Activated naive CD8-positive, alpha-beta T cell treated with anti-CD3 and anti-CD28 coated beads, Interleukin-2, amount 50 U/mL, for 24 hours (primary cell): ENCODE results near the gene PDE4B.

Experiments used
- ATAC-seq: fragments of 150-1000 bp; cut with Tn5 transposase; one replicate; pipeline ENCODE4 v1.10.0; 2021
- DNase-seq: peaks from one replicate; pipeline ENCODE4 v3.0.0; 2021
- H3K27ac Mint-ChIP-seq: one replicate; pipeline ENCODE4 v1.8.0; 2021; ENCODE audit warnings: mild to moderate bottlenecking, mixed read lengths
- H3K27me3 Mint-ChIP-seq: one replicate; pipeline ENCODE4 v1.8.0; 2021; ENCODE audit warnings: mixed read lengths
- H3K36me3 Mint-ChIP-seq: one replicate; pipeline ENCODE4 v1.8.0; 2021; ENCODE audit warnings: low read depth, mixed read lengths
- H3K4me1 Mint-ChIP-seq: one replicate; pipeline ENCODE4 v1.8.0; 2021; ENCODE audit warnings: mixed read lengths
- H3K4me3 Mint-ChIP-seq: one replicate; pipeline ENCODE4 v1.8.0; 2021; ENCODE audit warnings: mild to moderate bottlenecking, moderate library complexity, mixed read lengths
- H3K9me3 Mint-ChIP-seq: one replicate; pipeline ENCODE4 v1.8.0; 2021; ENCODE audit warnings: mixed read lengths

PDE4B gene

DNA sequence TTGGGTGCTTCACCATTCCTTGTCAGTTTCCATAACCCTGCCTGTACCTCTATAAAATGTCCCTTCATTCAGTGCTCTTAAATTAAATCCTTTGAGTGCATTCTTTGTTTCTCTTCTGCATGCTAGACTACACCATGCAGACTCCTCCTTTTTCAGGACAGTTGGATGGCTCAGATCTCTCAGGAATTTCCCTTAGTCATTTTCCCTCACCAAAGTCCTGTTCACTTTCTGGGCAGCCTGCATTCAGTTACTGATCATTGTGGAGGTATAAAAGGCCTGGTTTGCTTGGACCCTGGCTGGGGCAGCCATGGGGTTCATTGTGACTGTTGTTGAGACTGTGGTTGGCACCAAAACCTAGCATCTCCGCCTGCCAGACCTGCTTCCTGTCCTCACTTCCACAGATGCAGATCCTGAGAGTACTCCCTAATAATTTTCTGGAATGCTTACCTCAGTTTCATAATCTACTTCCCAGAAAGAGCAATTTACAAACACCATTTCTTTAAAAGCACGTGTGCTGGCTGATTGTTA, 88.4 kb downstream of the PDE4B start:
- Mint-ChIP-seq H3K4me3 (no peak overlapping the region), H3K27ac (no peak overlapping the region), H3K9me3 (peaks cover 16% of the 10 kb centered on the region), H3K36me3 (no peaks in the 10 kb centered on the region), H3K27me3 (no peaks in the 10 kb centered on the region), H3K4me1 (no peaks in the 10 kb centered on the region)
- no peak for DNase-seq
- ATAC-seq, result no peak

- ATAC-seq (no peak), DNase-seq (no peak)
- Mint-ChIP-seq H3K36me3 (no peaks in the 10 kb centered on the region), H3K9me3 (peaks cover 11% of the 10 kb centered on the region), H3K27ac (no peak overlapping the region), H3K4me1 (no peaks in the 10 kb centered on the region), H3K27me3 (no peaks in the 10 kb centered on the region), H3K4me3 (no peak overlapping the region)
These were observed 89.4 kb downstream of the PDE4B start for GRCh38 chr1:65882076-65882475.

- Mint-ChIP-seq H3K4me3 (no peak overlapping the region), H3K4me1 (no peaks in the 10 kb centered on the region), H3K27me3 (peaks cover 8% of the 10 kb centered on the region), H3K9me3 (peaks cover 5% of the 10 kb centered on the region), H3K27ac (no peak overlapping the region), H3K36me3 (no peaks in the 10 kb centered on the region)
- DNase-seq (no peak), ATAC-seq (no peak)
These were observed 96.7 kb downstream of the PDE4B start for GRCh38 chr1:65889441-65889840.

GRCh38 chr1:65890201-65890843, 97.6 kb downstream of the PDE4B start:
- Mint-ChIP-seq H3K4me1 (no peaks in the 10 kb centered on the region), H3K4me3 (no peak overlapping the region), H3K27me3 (peaks cover 8% of the 10 kb centered on the region), H3K36me3 (no peaks in the 10 kb centered on the region), H3K9me3 (peaks cover 5% of the 10 kb centered on the region), H3K27ac (no peak overlapping the region)
- ATAC-seq (no peak), DNase-seq (no peak)

DNA sequence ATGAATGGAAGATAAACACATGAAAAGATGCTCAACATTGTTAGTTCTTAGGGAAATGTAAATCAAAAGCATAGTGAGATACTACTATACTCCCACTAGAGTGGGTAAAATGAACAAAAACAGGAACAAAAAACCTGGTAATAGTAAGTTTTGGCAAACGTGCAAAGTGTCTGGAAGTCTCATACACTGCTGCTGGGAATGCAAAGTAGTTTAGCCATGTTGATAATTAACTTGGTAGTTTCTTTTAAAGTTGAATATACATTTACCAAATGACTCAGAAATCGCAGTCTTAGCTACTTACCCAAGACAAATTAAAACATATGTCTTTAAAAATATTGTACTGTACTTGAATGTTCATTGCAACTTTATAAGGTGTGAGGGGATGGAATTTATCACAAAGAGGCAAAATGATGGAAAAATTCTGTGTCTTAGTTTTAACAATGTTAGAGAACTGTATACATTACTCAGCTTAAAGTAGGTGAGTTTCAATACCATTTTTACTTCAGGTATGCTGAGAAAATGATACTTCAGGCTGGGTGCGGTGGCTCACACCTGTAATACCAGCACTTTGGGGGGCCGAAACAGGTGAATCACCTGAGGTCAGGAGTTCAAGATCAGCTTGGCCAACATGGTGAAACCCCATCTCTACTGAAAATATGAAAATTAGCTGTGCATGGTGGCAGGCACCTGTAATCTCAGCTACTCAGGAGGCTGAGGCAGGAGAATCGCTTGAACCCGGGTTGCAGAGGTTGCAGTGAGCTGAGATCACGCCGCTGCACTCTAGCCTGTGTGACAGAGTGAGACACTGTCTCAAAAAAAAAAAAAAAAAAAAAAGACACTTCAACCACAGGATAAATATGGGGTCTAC, 102.3 kb downstream of the PDE4B start:
- H3K4me1 Mint-ChIP-seq, result no peaks in the 10 kb centered on the region
- no peak overlapping the region for H3K27ac Mint-ChIP-seq
- H3K27me3 Mint-ChIP-seq, result peaks cover 12% of the 10 kb centered on the region
- H3K9me3 Mint-ChIP-seq, result peaks cover 4% of the 10 kb centered on the region
- no peaks in the 10 kb centered on the region for H3K36me3 Mint-ChIP-seq
- ATAC-seq (no peak), DNase-seq (no peak)
- no peak overlapping the region for H3K4me3 Mint-ChIP-seq

DNA sequence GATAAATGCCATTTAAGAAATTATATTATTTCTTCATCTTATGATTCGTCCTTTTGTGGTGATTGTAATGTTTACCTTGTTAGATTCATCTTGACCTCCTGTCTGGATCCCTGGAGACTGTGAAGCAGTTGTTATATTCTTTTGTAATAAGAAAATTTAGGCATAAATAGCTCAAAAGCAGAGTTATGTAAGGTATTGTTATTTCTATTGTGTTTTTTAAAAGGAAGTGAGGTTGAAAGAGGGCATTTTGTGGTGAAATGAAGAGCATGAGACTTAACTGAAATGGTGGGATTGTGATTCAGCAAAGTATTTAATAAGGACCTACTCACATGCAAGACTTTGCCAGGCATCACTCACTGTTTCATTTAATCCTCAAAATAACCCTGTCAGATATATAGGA, 104.0 kb downstream of the PDE4B start:
- Mint-ChIP-seq H3K27ac (no peak overlapping the region), H3K27me3 (peaks cover 21% of the 10 kb centered on the region), H3K4me1 (no peaks in the 10 kb centered on the region), H3K9me3 (peaks cover 7% of the 10 kb centered on the region), H3K4me3 (no peak overlapping the region), H3K36me3 (no peaks in the 10 kb centered on the region)
- ATAC-seq (no peak), DNase-seq (no peak)

GRCh38 chr1:65897485-65897884, 104.8 kb downstream of the PDE4B start:
- Mint-ChIP-seq H3K9me3 (peaks cover 7% of the 10 kb centered on the region), H3K27ac (no peak overlapping the region), H3K36me3 (no peaks in the 10 kb centered on the region), H3K4me3 (no peak overlapping the region), H3K4me1 (no peaks in the 10 kb centered on the region), H3K27me3 (peaks cover 24% of the 10 kb centered on the region)
- ATAC-seq (no peak), DNase-seq (no peak)

GRCh38 chr1:65904681-65905083, 112.0 kb downstream of the PDE4B start:
- ATAC-seq (no peak), DNase-seq (no peak)
- H3K36me3 Mint-ChIP-seq, result no peaks in the 10 kb centered on the region
- peaks cover 16% of the 10 kb centered on the region for H3K27me3 Mint-ChIP-seq
- H3K4me3 Mint-ChIP-seq, result no peak overlapping the region
- H3K27ac Mint-ChIP-seq, result no peak overlapping the region
- H3K4me1 Mint-ChIP-seq, result no peaks in the 10 kb centered on the region
- H3K9me3 Mint-ChIP-seq, result peaks cover 2% of the 10 kb centered on the region

GRCh38 chr1:65910432-65910831, 117.7 kb downstream of the PDE4B start:
- Mint-ChIP-seq H3K4me3 (no peak overlapping the region), H3K27ac (no peak overlapping the region), H3K36me3 (no peaks in the 10 kb centered on the region), H3K27me3 (peaks cover 10% of the 10 kb centered on the region), H3K9me3 (no peaks in the 10 kb centered on the region), H3K4me1 (no peaks in the 10 kb centered on the region)
- DNase-seq (no peak), ATAC-seq (no peak)

DNA sequence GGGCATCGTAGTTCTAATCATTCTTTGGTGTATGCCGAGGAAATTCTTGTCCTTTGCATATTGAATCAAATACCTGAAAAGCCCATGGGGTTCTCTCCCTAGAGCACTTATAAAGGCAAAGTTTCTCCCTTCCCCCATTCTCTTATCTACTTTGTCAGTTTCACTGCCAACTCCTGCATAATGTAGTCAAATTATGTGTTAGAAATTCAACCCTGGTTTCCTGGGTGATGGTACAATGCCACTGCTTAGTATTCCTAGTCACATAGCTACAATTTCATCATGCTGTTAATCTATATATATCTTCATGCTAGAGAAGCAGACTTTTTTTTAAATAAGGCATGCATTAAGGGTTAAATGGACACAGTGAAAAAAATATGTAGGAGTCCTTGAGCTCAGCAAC, 119.0 kb downstream of the PDE4B start:
- H3K9me3 Mint-ChIP-seq, result no peaks in the 10 kb centered on the region
- no peak for ATAC-seq
- no peak overlapping the region for H3K27ac Mint-ChIP-seq
- no peak overlapping the region for H3K4me3 Mint-ChIP-seq
- H3K36me3 Mint-ChIP-seq, result no peaks in the 10 kb centered on the region
- no peaks in the 10 kb centered on the region for H3K4me1 Mint-ChIP-seq
- H3K27me3 Mint-ChIP-seq, result peaks cover 10% of the 10 kb centered on the region
- DNase-seq, result no peak

- Mint-ChIP-seq H3K27me3 (no peaks in the 10 kb centered on the region), H3K27ac (no peak overlapping the region), H3K4me1 (no peaks in the 10 kb centered on the region), H3K9me3 (no peaks in the 10 kb centered on the region), H3K36me3 (no peaks in the 10 kb centered on the region), H3K4me3 (no peak overlapping the region)
- ATAC-seq, result no peak
- no peak for DNase-seq
These were observed 125.9 kb downstream of the PDE4B start for GRCh38 chr1:65918564-65918963.

- DNase-seq (no peak), ATAC-seq (no peak)
- H3K9me3 Mint-ChIP-seq, result no peaks in the 10 kb centered on the region
- H3K27ac Mint-ChIP-seq, result no peak overlapping the region
- H3K4me1 Mint-ChIP-seq, result no peaks in the 10 kb centered on the region
- H3K27me3 Mint-ChIP-seq, result no peaks in the 10 kb centered on the region
- H3K36me3 Mint-ChIP-seq, result no peaks in the 10 kb centered on the region
- H3K4me3 Mint-ChIP-seq, result no peak overlapping the region
These were observed 128.8 kb downstream of the PDE4B start for GRCh38 chr1:65921446-65921845.

DNA sequence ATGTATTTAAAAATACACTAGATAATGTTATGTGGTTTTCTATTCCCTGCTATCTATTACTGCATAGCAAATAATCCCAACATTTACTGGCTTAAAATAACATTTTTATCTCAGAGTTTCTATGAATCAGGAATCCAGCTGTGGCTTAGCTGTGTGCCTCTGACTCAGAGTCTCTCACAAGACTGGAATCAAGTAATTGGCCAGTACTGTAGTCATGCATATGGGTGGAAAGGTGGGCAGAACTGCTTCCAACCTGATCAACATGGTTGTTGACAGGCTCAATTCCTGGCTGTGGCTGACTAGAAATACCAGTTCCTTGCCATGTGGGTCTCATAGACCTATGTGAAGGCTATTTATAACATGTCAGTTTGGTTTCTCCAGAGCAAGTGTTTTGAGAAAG, 131.8 kb downstream of the PDE4B start:
- Mint-ChIP-seq H3K27ac (no peak overlapping the region), H3K4me3 (no peak overlapping the region), H3K27me3 (no peaks in the 10 kb centered on the region), H3K36me3 (no peaks in the 10 kb centered on the region), H3K9me3 (no peaks in the 10 kb centered on the region), H3K4me1 (no peaks in the 10 kb centered on the region)
- DNase-seq (no peak), ATAC-seq (no peak)

GRCh38 chr1:65938506-65938905, 145.8 kb downstream of the PDE4B start:
- Mint-ChIP-seq H3K4me1 (no peaks in the 10 kb centered on the region), H3K4me3 (no peak overlapping the region), H3K27ac (no peak overlapping the region), H3K9me3 (no peaks in the 10 kb centered on the region), H3K36me3 (no peaks in the 10 kb centered on the region), H3K27me3 (peaks cover 12% of the 10 kb centered on the region)
- ATAC-seq (no peak), DNase-seq (no peak)

DNA sequence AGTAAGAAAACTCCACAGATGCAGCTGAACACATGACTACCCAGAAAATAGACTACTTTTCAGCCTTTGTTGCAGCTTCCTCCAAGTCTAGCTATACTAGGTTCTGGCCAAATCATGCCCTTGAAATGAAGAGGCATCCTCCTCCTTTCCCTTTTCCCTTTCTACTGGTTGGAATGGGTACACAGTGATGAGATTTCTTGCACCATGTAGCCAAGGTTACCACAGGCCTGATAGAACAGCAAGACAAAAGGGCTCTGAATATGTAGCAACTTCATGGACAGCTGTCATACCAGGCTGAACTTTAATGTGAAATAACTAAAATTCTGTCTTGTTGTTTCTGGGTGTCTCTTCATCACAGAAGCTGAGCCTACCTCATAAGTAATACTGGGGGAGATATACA, 146.5 kb downstream of the PDE4B start:
- Mint-ChIP-seq H3K4me3 (no peak overlapping the region), H3K9me3 (no peaks in the 10 kb centered on the region), H3K27ac (no peak overlapping the region), H3K4me1 (no peaks in the 10 kb centered on the region), H3K36me3 (no peaks in the 10 kb centered on the region), H3K27me3 (peaks cover 16% of the 10 kb centered on the region)
- no peak for ATAC-seq
- no peak for DNase-seq
